GM18867 (cell line): Measurements from ENCODE around the gene RBMS3.

Experiments used
- ATAC-seq: cut with Tn5 transposase; IDR thresholded peaks from one replicate; pipeline ENCODE4 v1.9.1; 2021; ENCODE audit warnings: mild to moderate bottlenecking, moderate library complexity; ENCODE audit not compliant: unreplicated experiment

The RBMS3 gene

DNA sequence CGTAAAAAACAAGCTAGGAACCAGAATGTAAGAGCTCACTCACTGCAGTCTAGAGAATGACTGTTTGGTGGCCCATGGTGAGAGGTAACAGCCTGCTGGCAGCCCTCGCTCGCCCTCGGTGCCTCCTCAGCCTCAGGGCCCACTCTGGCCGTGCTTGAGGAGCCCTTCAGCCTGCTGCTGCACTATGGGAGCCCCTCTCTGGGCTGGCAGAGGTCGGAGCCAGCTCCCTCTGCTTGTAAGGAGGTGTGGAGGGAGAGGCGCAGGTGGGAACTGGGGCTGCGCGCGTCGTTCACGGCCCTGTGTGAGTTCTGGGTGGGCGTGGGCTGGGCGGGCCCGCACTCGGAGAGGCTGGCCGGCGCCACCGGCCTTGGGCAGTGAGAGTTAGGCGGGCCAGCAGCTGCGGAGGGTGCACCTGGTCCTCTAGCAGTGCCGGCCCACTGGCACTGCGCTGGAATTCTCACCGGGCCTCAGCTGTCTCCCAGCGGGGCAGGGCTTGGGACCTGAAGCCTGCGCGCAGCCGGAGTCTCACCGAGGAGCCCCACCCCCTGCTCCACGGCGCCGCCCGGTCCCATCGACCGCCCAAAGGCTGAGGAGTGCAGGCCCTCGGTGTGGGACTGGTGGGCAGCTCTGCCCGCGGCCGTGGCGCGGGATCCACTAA is 420.6 kb downstream of the RBMS3 start:
- no peak for ATAC-seq

- no peak for ATAC-seq
These were observed 425.3 kb downstream of the RBMS3 start for GRCh38 chr3:29705906-29706844.

GRCh38 chr3:29708884-29709283 is 428.0 kb downstream of the RBMS3 start:
- no peak for ATAC-seq

DNA sequence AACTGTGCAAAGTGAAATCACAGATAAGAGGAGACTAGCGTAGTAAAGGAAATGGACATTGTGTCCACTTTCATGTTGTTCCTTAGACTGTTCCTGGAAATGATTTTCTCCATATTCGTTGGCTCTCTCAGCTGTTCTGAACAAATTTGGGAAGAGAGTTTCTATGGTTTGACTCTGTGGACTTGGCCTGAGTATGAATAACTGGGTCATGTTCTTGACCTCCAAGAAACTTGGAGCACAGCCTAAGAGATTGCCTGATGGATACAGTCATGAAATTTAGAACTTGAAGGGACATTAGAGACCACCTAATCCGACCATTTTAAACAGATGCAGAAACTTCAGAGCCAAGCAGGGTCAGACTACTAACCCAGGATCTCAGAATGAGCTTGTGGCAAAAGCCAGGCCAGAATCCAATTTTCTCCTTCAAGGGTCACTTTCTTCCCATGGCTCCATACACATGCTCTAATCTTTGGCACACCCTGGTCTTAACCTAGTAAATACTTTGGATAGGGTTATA is 430.4 kb downstream of the RBMS3 start:
- ATAC-seq: no peak

DNA sequence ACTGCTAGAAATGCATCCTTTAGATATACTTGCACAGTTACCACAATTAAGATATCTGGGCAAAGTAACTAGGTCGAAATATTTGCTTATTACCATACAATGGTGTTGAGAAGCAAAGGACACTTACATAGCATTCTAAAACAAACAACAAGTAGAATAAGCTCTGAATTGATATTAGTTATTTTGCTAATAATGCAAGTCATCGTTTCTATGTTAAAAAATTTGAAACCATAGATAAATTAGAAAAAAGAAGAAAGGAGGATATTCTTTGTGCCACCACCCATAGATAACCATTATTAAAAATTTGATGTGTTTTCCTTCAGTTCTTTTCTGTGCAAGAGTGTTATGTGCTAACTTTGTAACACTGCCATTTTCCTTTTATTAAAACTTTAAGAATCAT is 435.3 kb downstream of the RBMS3 start:
- no peak for ATAC-seq

GRCh38 chr3:29718661-29719065 is 437.8 kb downstream of the RBMS3 start:
- no peak for ATAC-seq

DNA sequence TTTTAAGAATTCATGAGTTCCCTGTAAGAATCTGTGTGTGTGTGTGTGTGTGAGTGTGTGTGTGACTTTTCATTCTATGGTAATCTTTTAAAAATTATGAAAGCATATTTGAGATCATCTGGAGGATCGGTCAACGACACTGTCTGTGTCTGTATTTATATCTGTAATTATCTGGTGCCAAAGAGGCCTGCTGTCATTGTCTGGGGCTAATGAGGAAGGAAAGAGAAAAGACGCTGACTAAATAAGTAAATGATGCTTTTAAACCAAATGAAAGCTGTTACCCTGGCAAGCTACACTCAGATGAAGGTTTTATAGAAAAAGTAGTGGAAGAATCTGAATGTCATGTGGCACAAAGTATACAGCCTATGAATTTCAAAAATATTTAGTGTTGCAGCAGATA is 439.8 kb downstream of the RBMS3 start:
- ATAC-seq: no peak

DNA sequence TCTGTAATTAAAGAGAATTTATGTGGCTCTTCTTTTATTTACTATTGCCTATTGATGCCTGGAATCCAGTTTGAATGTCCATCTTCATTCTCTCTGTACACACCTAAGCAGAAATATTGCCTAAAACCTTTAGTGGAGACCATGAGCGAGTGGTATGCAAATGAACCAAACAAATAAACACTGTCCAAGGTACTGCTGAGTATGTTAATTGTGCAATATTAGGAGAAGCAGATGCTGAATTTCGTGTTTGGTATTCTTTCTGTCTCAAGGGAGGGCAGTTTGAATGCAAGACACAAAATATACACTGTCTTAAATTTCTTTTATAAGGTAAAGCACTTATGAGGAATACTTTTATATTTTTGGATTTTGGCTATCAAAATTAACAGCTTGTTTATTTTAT is 440.9 kb downstream of the RBMS3 start:
- no peak for ATAC-seq

DNA sequence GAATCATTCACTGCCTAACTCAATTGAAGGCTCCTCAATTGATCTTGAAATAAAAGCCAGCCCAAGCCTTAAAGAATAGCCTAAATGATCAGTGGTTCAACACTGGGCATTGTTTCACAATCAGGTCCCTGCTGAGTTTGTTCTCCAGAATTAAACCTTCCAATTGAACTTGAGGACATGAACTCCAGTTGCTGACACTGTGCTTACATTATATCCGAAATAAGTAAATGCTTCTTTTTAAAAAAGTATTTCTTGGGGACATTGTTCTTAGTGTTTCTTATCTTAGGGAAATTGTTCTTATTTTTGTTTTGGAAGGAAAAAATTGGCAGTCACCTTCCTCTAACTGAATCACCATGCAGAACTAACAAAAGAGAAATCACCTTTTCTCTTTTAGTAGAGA is 450.2 kb downstream of the RBMS3 start:
- ATAC-seq: no peak

- ATAC-seq: no peak
These were observed 460.4 kb downstream of the RBMS3 start for GRCh38 chr3:29741231-29741630.

DNA sequence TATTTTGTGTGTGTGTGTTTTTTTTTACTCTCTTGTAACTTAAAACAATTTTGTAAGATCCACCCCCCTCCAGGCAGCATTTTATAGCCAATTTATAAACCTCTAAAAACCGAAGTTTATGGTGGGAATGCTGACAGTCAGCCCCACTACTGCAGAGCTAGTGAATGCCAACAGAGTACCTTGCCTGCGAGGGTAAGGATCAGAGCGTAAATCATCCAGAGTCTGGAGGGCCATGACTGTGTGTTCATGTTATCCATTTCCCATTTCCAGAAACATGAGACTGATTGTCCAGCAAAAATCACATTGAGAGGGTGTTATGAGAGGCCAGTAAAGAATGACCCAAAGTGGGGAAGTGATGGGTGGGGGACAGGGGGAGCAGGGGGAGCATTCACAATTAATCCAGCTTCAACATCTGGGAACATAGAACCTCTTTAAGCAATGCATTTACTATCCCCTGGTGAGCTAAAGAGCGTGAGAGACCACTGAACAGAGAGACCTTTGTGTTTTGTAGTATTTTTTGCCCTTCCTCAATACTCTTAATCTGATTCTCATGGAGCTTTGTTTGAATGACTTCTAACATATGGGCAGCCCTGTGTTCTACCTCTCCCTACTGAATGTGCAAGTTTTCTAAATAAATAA is 464.5 kb downstream of the RBMS3 start:
- no peak for ATAC-seq

DNA sequence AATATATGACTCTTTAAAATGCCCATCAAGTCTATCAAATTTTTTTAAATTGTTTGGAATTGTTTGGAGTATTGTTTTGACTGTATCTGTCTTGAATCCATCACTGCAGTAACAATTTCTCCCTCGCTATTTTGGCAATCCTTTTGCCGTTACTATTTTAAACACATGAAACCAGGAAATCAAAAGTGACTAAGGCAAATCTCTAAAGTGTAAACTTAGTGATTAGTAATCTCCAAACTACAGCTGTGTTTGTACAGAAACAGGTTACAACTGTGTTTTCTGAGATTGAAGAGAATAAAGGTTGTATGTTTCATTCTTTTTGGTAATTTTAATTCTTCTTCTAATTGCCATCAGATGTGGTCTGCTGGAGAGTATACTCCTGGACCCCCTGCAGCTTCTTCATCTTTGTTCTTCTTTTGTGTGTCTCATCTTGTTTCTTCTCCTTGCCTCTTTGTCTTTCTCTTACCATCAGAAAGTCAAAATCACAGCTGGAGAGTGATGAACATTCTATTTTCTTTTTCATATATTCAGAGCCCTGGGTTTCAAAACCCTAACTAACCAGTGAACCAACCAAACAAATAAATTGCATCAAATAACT is 465.4 kb downstream of the RBMS3 start:
- ATAC-seq: no peak

DNA sequence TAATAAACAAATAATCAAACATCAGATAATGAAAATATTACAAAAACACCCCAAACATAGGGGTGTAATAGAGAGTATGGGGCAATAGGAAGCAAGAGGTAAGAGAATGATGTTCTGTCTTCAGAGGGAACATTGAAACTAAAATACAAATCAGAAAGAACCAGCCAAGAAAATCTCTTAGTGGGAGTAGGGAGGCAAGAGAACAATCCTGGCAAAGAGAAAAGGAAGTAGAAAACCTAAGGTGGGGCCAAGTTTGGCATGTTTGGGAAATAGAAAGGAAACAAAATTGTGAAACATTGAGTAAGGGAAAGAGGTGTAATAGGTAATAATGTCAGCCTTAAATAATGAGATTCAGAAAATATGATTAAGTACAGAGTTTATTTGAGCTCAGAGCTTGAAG is 467.1 kb downstream of the RBMS3 start:
- ATAC-seq: no peak

DNA sequence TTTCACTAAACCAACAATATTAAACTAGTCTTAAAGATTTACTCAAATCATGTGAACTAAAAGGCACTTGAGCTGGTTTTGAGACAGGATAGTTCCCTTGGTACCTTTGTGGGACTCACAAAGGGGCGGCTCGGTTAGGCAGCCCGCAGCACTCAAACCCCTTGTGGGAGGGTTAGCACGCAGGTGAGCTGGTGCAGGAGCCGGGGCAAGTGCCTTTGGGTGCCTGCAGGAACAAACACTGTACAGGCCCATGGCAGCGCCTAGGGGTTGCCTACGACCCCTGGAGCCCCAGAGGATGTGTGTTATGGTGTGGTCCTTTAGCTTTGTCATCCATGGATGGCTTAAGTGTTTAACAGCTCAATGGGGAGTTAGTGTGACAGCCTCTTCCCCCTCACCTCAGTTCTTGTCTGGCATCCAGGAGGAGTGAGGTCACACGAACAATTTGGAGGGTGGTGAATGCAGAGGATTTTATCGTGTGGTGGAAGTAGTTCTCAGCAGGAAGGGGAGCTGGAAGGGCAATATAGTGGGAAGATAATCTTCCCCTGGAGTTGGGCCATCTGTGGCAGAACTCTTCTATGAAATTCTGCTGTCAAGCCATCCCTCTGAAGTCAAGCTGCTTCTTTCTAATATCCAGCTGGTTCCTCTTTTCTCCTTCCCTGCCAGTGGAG is 470.9 kb downstream of the RBMS3 start:
- ATAC-seq: no peak

DNA sequence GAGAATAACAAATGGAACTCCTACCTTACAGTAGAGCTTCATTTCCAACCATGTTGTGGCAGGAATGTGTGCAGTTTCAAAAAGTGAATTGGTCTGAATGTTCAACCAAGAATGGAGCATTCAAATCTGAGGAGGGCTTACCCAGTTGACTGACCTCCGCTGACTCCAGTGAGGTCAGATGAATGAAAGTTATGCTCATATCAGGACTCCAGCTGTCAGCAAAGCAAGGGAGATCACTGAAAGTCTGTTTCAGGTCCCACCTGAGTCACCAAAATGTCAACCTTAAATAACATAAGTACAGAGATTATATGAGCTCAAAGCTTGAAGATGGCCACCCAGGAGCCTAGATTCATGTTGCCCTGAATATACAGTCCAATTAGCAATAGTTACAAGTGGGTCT is 473.5 kb downstream of the RBMS3 start:
- ATAC-seq: no peak

- no peak for ATAC-seq
These were observed 474.5 kb downstream of the RBMS3 start for GRCh38 chr3:29755416-29755815.

DNA sequence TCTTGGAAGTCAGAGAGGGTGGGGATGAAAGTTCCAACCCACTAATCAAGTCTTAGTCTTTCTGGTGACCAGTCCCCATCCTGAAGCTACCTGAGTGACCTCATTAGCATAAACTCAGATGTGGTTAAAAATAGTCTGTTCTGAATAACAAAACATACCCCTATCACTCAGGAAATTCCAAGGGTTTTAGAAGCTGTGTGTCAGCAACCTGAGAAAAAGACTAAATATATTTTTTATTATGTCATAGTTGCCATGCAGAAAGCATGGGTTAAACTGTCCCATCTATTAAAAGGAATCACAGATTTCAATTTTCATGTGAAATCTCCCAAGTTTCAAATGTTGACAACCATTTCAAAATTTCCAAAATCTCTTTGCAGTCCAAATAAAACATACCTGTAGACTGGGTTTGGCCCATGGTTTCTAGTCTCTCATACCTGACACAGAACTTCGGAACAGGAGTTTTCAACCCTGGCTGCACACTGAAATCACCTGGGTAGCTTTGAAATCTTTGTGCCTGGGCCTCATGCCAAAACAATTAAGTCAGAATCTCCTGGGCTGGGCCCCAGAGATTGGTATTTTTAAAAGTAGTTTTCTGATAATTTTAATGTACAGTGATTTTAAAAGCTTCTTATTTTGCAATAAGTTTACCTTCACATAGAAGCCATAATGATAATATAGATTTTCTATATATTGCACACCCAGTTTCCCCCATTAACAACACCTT is 476.3 kb downstream of the RBMS3 start:
- no peak for ATAC-seq

GRCh38 chr3:29758108-29758433 is 477.2 kb downstream of the RBMS3 start:
- no peak for ATAC-seq

GRCh38 chr3:29758434-29759322 is 477.8 kb downstream of the RBMS3 start:
- ATAC-seq: no peak
